Adrenal gland (tissue), 5 donors: ENCODE results near the gene PHC2.

Experiments used
- POLR2A ChIP-seq, 2 donors: fragments of 450-650 bp; IDR thresholded peaks; one replicate each; pipeline ENCODE4 v1.6.1; 2017; ENCODE audit warnings: antibody characterized with exemption in 2 of 2, mild to moderate bottlenecking in 2 of 2, moderate library complexity in 1 of 2
- TF ChIP-seq, protein P1 (sequence below), 6 experiments: fragments of 450-650 bp in 4 of 6; fragments of 200-600 bp in 2 of 6; sonication (generic) in 1 of 6; IDR thresholded peaks; 1 replicate in 5 of 6; 2 replicates in 1 of 6; pipeline versions ENCODE4 v1.5.1 to v1.8.0; 2016 to 2021; ENCODE audit warnings: antibody characterized with exemption in 6 of 6, mild to moderate bottlenecking in 2 of 6, moderate library complexity in 1 of 6
- donor health status: DM: no; HTN: no; CAD: no.

GRCh38 chr1:33339413-33339812 lies 91.5 kb downstream of the PHC2 start:
- TF ChIP-seq, protein P1, sequence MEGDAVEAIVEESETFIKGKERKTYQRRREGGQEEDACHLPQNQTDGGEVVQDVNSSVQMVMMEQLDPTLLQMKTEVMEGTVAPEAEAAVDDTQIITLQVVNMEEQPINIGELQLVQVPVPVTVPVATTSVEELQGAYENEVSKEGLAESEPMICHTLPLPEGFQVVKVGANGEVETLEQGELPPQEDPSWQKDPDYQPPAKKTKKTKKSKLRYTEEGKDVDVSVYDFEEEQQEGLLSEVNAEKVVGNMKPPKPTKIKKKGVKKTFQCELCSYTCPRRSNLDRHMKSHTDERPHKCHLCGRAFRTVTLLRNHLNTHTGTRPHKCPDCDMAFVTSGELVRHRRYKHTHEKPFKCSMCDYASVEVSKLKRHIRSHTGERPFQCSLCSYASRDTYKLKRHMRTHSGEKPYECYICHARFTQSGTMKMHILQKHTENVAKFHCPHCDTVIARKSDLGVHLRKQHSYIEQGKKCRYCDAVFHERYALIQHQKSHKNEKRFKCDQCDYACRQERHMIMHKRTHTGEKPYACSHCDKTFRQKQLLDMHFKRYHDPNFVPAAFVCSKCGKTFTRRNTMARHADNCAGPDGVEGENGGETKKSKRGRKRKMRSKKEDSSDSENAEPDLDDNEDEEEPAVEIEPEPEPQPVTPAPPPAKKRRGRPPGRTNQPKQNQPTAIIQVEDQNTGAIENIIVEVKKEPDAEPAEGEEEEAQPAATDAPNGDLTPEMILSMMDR (IDR thresholded peaks at IDR 0.05) = no peak
- no peak for TF ChIP-seq POLR2A (IDR thresholded peaks at IDR 0.05)
